GM12878 (cell line): ENCODE results near the gene BORCS5.

ENCODE experiments used
- CTCF ChIP-seq, 3 experiments: IDR thresholded peaks in 2 of 3; conservative IDR thresholded peaks in 1 of 3; 2 replicates each; pipeline ENCODE4 v1.5.1; 2011; ENCODE audit warnings: low read depth in 3 of 3, low read length in 3 of 3, mild to moderate bottlenecking in 3 of 3, control low read depth in 2 of 3, moderate library complexity in 2 of 3, inconsistent platforms in 1 of 3, mixed read lengths in 1 of 3; ENCODE audit not compliant: control insufficient read depth in 2 of 3, insufficient read depth in 1 of 3; ENCODE audit errors: extremely low read depth in 1 of 3
- POLR2AphosphoS5 ChIP-seq: IDR thresholded peaks from 2 replicates; pipeline ENCODE4 v1.6.1; 2011; ENCODE audit warnings: mild to moderate bottlenecking, low read length, inconsistent platforms
- YY1 ChIP-seq: IDR thresholded peaks from 2 replicates; pipeline ENCODE4 v1.6.1; 2011; ENCODE audit warnings: low read depth, mild to moderate bottlenecking, low read length

GRCh38 chr12:12495536-12495935 is 138.7 kb downstream of the BORCS5 start:
- TF ChIP-seq CTCF (IDR thresholded peaks at IDR 0.05 in 2 of 3, conservative IDR thresholded peaks at IDR 0.05 in 1 of 3; ENCODE audit: control insufficient read depth in 2 of 3, extremely low read depth in 1 of 3, insufficient read depth in 1 of 3, low read depth in 3 of 3, low read length in 3 of 3) (no peak), POLR2AphosphoS5 (no peak), YY1 (no peak)
